Rectal smooth muscle tissue (tissue), 1 donor: ENCODE measurements around the gene MT3.
A peak's percentile ranks its signal among the peaks of the same experiment; 100 is the strongest.

Experiments
- H3K27ac ChIP-seq: one replicate; pipeline ENCODE4 v1.7.0; 2013; ENCODE audit warnings: low read depth, low read length, inconsistent platforms
- H3K27me3 ChIP-seq: one replicate; pipeline ENCODE4 v1.7.0; 2013; ENCODE audit warnings: low read length; ENCODE audit not compliant: control insufficient read depth, insufficient read depth
- H3K36me3 ChIP-seq: one replicate; pipeline ENCODE4 v1.7.0; 2013; ENCODE audit warnings: low read length; ENCODE audit not compliant: control insufficient read depth, insufficient read depth
- H3K4me1 ChIP-seq: one replicate; pipeline ENCODE4 v1.7.0; 2013; ENCODE audit warnings: low read length; ENCODE audit not compliant: control insufficient read depth, insufficient read depth
- H3K4me3 ChIP-seq: one replicate; pipeline ENCODE4 v1.7.0; 2013; ENCODE audit warnings: low read length
- H3K9ac ChIP-seq: one replicate; pipeline ENCODE4 v1.7.0; 2013; ENCODE audit warnings: low read length

The MT3 gene

DNA sequence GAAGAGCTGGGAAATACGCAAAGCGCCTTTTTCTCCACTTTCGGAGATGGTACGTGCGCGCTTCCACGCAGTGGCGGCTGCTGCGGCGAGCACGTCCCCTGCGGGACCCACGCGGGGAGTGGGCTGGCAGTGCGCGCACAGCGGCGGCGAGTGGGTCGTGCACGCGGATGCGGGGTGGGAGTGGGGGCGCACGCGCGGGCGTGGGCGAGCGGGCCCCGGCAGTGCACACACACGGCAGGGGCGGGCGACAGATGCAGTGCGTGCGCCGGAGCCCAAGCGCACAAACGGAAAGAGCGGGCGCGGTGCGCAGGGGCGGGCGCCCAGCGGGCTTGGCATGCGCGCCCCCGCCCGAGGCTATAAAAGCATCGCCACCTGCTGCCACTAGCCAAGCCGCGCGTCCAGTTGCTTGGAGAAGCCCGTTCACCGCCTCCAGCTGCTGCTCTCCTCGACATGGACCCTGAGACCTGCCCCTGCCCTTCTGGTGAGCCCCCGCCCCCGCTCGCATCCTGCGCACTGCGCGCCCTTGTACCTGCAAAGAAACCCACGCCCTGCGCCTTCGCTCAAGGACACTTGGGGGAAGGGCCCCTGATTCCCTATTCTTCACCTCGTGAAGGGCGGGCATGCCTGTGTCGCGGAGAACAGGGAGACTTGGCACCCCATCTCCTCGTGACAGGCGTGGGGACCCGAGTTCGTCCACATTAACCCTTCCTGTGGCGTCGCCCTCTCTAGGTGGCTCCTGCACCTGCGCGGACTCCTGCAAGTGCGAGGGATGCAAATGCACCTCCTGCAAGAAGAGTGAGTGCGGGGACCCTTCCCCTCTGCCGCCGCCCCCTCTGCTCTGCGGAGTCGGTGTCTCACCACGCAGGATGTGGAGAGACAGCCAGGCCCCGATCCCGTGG is at the start of gene MT3:
Gene MT3, plus strand, starts transcription at position 388 of the 899 bp plus-strand sequence. Its CDS starts 63 bp downstream, at position 451.
- Histone ChIP-seq H3K36me3 (no peaks in the 10 kb centered on the region), H3K27me3 (peaks cover 9% of the 10 kb centered on the region), H3K4me1 (no peaks in the 10 kb centered on the region), H3K4me3 (peak within 1 kb of the TSS; percentile 53), H3K9ac (no peak within 1 kb of the TSS), H3K27ac (no peak within 1 kb of the TSS)

DNA sequence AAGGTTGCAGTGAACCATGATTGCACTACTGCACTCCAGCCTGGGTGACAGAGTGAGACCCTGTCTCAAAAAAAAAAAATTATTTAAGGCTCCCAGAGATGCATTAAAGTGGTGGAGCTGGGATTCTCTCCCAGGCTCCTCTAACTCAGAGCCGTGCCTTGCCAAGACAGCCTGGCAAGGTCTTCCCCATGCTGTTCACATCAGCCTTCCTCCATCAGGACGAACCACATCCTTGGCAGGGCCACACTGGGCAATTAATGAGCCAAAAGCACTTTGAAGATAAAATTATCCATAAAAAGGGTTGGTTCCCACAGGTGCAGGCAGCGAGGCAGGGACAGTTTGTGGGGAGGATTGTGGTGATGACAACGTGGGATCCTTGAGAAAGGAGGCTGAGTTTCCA is 49.7 kb upstream of the MT3 start:
- H3K36me3 ChIP-seq: no peaks in the 10 kb centered on the region
- no peaks in the 10 kb centered on the region for H3K27me3 ChIP-seq
- H3K4me1 ChIP-seq: no peaks in the 10 kb centered on the region
- no peak overlapping the region for H3K4me3 ChIP-seq
- H3K9ac ChIP-seq: no peak overlapping the region
- no peak overlapping the region for H3K27ac ChIP-seq

DNA sequence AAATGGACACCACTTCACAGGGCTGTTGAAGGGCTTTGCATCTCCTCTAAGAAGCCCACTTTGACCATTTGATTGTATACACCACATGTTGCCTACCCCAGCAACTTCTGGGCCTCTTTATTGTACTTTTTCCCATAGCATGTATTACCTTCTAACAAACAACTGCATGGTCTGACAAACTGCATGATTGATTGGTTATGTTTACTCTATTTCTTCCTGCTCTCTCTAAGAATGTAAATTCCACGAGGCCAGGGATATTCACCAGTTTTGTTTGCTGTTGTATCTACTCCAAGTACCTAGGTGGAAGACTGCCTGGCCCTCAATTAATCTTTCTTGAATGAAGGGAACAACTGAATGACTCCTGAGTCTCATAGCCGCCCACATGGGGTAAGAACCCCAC is 47.3 kb upstream of the MT3 start:
- Histone ChIP-seq H3K9ac (no peak overlapping the region), H3K4me1 (no peaks in the 10 kb centered on the region), H3K27me3 (no peaks in the 10 kb centered on the region), H3K4me3 (no peak overlapping the region), H3K27ac (no peak overlapping the region), H3K36me3 (no peaks in the 10 kb centered on the region)

DNA sequence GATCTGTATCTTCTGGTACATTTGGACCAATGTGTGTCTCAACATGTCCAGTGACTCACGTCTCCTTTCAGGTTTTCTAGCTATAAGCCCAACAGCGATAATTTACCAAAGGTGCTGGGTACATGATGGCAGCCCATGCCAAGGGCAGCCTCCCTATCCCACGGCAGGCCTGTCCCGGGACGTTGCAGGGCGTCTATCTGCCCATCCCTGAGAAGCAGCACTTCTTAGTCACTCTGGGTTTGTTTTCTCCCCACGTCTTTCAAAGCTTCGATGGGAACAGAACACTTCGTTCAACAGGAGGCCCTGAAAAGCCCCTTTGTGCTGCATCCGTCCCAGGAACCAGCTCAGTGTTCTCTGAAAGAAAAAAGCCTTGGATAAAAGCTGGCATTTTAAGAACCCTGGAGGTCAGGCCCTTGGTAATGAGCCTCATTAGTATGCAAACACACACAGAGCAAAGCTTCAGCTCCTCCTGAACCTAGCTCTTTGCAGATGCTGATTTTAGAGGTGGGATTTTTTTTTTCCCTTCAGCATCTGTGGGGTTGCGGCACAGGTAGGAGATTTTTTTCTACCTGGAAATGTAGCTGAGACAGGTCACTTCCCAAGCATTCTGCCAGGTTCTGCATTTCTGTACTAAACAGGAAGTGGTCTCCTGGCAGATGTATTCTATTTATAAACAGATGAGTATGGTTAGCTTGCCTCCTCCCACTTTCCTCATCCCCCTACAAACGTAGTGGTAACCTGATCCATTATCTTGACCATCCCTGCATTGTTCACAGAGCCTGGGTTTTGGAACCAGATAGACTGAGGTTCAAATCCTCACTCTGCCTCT is 42.0 kb upstream of the MT3 start:
- no peak overlapping the region for H3K9ac ChIP-seq
- no peaks in the 10 kb centered on the region for H3K36me3 ChIP-seq
- H3K27ac ChIP-seq: peak overlapping the region; percentile 66
- no peaks in the 10 kb centered on the region for H3K27me3 ChIP-seq
- no peak overlapping the region for H3K4me3 ChIP-seq
- H3K4me1 ChIP-seq: peaks cover 4% of the 10 kb centered on the region

DNA sequence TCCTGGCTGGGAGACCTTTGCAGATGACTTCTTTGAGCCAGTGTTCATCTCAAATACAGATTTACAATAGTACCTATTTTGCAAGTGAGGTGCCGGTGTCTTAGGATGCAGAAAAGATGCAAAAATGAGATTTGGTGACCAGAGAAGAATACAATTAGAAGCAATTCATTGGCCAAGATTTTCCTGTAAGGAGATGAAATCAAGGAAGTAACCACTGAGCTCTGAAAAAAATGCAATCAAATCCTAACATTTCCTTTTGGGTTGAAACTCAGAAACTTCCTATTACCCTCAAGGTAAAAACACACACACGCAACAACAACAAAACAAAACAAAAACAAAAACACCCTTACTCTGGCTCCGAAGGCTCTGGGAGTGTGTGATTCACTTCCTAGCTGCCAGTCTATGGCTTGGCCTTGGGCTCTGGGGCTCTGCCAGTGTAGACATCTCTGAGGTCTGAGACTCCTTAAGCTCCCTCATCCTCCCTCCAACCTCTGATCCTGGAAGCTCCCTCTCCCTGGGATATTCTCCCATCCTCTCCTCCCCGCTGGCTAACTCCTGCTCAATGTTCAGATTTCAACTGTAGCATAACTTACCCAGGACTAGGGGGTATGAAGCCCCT is 41.3 kb upstream of the MT3 start:
- peak overlapping the region; percentile 1 for H3K27ac ChIP-seq
- no peak overlapping the region for H3K4me3 ChIP-seq

DNA sequence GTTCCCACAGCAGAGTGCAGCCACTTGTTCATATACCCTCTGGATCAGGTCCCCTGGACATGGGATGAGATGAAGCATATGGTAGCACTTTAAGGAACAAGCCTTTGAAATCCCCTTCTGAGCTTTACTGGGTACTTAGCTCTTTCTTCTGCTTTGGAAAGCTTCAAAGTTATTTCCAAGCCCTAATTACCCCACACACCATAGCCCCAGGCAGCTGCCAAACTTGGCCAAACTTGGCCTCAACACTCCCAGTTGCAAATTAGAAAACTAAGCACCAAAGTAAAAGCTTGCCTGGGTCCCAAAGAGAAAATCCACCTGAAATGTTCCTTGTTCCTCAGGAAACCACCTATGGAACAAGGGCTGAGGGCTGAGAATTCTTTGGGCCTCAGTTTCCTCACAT is 40.2 kb upstream of the MT3 start:
- H3K27ac ChIP-seq: no peak overlapping the region
- H3K9ac ChIP-seq: no peak overlapping the region
- H3K4me3 ChIP-seq: no peak overlapping the region
- peaks cover 5% of the 10 kb centered on the region for H3K4me1 ChIP-seq
- no peaks in the 10 kb centered on the region for H3K27me3 ChIP-seq
- H3K36me3 ChIP-seq: no peaks in the 10 kb centered on the region

More for the DNA sequence above, 41.3 kb upstream of the MT3 start:
- peaks cover 5% of the 10 kb centered on the region for H3K4me1 ChIP-seq
- H3K27me3 ChIP-seq: no peaks in the 10 kb centered on the region
- H3K36me3 ChIP-seq: no peaks in the 10 kb centered on the region
- no peak overlapping the region for H3K9ac ChIP-seq

DNA sequence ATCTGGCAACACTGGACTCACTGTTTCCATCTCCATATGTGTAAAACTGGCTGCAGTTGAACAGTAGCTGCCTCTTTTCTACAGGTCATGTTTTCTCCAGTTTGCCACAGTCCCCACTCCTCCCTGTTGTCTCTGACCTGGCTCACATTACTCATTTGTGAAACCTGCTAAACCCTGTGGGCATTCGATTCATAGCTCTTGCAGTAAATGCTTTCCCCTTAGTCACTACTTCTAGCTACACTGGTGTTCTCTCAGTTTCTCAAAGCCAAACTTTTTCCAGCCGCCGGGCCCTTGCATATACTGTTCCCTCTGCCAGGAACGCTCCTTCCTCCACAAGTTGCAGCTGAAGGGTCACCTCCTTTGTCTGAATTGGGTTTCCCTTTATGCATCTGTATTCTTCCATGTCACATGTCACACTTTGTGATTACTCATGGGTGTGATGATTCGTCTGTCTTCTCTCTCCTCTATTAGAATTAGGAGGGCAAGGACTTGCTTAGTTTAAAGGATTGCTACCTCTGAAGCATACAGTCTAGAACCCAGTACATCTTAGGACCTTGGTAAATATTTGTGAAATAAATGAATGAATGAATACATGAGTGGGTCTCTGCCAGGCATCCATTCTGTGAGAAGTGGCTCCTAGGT is 39.5 kb upstream of the MT3 start:
- Histone ChIP-seq H3K9ac (no peak overlapping the region), H3K36me3 (no peaks in the 10 kb centered on the region), H3K4me3 (no peak overlapping the region), H3K4me1 (peaks cover 5% of the 10 kb centered on the region), H3K27ac (no peak overlapping the region), H3K27me3 (no peaks in the 10 kb centered on the region)

DNA sequence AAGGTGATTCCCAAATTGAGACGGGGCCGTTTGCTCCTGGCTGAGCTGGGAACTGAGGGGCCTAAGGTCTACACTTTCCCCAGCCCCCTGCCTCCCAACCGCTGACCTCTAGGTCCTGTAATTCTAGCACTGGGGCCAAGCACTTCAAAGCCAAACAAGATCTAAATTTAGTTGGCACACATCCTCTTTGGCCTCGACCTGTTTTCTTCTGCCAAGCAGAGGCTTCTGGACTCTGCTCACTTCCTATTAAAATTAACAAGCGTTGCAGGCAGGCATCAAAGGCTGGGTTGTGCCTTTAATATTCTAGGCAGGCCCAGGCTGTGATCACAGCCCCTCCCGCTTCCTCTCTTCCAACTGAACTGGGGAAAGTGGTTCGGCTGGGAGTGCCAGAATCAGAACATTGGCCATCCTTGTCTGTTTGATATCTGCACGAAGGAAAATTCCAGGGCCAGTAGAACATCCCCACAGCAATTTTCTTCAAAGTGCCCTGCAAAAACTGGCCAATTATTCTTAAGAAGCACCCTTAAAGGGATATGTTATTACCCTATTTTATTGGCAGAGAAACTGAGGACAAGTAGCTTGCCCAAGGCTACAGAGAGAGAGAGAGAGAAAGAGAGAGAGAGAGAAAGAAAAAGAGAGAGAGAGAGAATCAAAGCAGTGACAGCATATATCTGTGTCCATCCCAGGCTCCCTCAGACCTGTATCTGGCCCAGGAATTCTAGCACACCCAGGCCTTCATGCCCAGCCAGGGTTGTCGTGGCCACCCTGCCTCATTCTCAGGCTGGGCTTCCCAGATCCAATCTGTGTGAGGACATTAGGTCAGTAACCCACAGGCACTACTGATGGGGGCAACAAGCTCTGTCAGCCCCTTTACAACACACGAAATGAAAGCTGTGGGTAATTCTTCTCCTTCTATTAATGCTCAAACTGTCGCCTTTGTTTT is 37.3 kb upstream of the MT3 start:
- Histone ChIP-seq H3K36me3 (no peaks in the 10 kb centered on the region), H3K27me3 (no peaks in the 10 kb centered on the region), H3K27ac (no peak overlapping the region), H3K4me1 (peaks cover 5% of the 10 kb centered on the region), H3K4me3 (no peak overlapping the region), H3K9ac (no peak overlapping the region)

DNA sequence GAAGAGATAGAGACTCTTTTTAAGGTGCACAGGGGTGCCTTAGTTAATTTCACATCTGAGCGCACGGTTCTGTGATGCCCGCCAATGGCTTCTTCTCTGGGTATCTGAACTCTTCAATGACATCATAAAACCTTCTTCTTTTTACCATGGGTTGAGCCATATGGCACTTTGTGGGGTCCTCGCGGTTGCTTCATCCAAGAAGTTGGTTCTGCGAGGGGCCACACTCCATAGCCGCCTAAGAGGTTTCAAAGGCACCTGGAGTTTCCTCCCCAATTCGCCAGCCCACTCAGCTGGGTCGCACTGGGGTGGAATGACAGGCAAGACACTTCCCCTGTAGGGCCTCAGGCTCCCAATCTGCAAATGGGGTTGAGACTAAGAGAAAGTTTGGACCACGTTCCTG is 34.9 kb upstream of the MT3 start:
- peaks cover 5% of the 10 kb centered on the region for H3K4me1 ChIP-seq
- H3K36me3 ChIP-seq: no peaks in the 10 kb centered on the region
- H3K27ac ChIP-seq: no peak overlapping the region
- no peak overlapping the region for H3K4me3 ChIP-seq
- no peaks in the 10 kb centered on the region for H3K27me3 ChIP-seq
- no peak overlapping the region for H3K9ac ChIP-seq

DNA sequence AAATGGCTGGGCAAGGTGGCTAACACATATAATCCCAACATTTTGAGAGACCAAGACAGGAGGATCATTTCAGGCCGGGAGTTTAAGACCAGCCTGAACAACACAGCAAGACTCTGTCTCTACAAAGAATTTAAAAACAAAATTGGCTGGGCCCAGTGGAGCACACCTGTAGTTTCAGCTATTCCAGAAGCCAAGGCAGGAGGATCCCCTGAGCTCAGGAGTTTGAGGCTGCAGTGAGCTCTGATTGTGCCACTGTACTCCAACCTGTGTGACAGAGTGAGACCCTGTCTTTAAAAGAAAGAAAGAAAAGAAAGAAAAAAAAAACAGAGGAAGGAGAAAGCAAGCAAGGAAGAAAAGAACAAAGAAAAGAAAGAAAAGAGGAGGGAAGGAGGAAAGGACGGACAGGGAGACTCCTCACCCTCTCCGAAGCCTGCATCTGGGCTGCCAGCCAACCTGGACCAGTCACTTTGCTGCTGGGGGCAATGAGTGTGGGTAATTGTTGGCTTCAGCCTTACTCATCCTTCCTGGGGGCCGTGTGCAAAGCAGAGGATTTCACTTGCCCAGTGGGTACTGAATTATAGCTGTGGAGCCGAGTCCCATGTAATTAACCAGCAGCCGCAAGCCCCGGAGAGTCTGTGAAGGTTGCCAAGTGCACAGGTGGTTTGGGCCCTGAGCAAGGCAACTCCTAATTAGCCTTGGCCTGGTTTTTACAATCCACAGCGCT is 31.1 kb upstream of the MT3 start:
- no peak overlapping the region for H3K9ac ChIP-seq
- no peaks in the 10 kb centered on the region for H3K4me1 ChIP-seq
- H3K4me3 ChIP-seq: no peak overlapping the region
- H3K27ac ChIP-seq: no peak overlapping the region
- no peaks in the 10 kb centered on the region for H3K27me3 ChIP-seq
- no peaks in the 10 kb centered on the region for H3K36me3 ChIP-seq

DNA sequence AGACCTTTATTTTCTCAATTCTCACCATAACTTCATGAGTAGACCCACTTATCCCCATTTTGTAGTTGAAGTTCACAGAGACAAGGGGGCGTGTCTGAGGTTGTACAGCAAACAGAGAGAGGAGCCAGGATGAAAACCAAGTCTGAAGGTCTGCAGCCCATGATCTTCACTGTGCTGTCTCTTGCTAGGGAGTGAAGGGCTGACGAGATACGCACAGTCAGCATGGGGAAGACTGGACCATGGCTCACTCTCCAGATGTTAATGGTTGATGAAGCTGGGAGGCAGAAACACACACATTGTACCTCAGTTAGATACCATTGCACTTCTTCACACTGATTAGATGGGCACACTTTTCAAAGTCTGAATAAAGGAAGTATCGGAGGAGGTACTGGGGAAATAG is 30.2 kb upstream of the MT3 start:
- H3K36me3 ChIP-seq: no peaks in the 10 kb centered on the region

More for the DNA sequence above, 30.2 kb upstream of the MT3 start:
- Histone ChIP-seq H3K4me1 (no peaks in the 10 kb centered on the region), H3K27ac (no peak overlapping the region), H3K9ac (no peak overlapping the region), H3K27me3 (no peaks in the 10 kb centered on the region), H3K4me3 (no peak overlapping the region)
